DMS153 (cell line): ENCODE measurements around the gene AUTS2.
"Not testable (repeated sequence)": the region's sequence is repeated elsewhere in the genome, so short reads cannot be mapped to it uniquely, and the experiment has no call there.

Experiments used
- DNase-seq: peaks from one replicate; lab custom pipeline; 2025; lab: John Stamatoyannopoulos, UW

AUTS2 gene

GRCh38 chr7:70352906-70353305 lies 754.6 kb downstream of the AUTS2 start:
- DNase-seq = no peak

- no peak for DNase-seq
Observed at GRCh38 chr7:70353330-70353945, 755.2 kb downstream of the AUTS2 start.

- no peak for DNase-seq
Observed at GRCh38 chr7:70353946-70354335, 755.7 kb downstream of the AUTS2 start.

- DNase-seq = no peak
Observed at GRCh38 chr7:70354409-70355169, 756.3 kb downstream of the AUTS2 start.

GRCh38 chr7:70355198-70356020 lies 757.1 kb downstream of the AUTS2 start:
- DNase-seq = no peak

GRCh38 chr7:70356085-70356786 lies 758.0 kb downstream of the AUTS2 start:
- peak; percentile 83 for DNase-seq

GRCh38 chr7:70356787-70357328 lies 758.6 kb downstream of the AUTS2 start:
- no peak for DNase-seq

GRCh38 chr7:70360557-70360956 lies 762.3 kb downstream of the AUTS2 start:
- no peak for DNase-seq

- DNase-seq = no peak
Observed at GRCh38 chr7:70361821-70362220, 763.5 kb downstream of the AUTS2 start.

GRCh38 chr7:70364393-70364792 lies 766.1 kb downstream of the AUTS2 start:
- not testable (repeated sequence) for DNase-seq

- no peak for DNase-seq
Observed at GRCh38 chr7:70371652-70372051, 773.4 kb downstream of the AUTS2 start.

GRCh38 chr7:70372768-70373515 lies 774.7 kb downstream of the AUTS2 start:
- no peak for DNase-seq

GRCh38 chr7:70374772-70375533 lies 776.7 kb downstream of the AUTS2 start:
- no peak for DNase-seq

- peak; percentile 14 for DNase-seq
Observed at GRCh38 chr7:70376561-70377031, 778.3 kb downstream of the AUTS2 start.

- DNase-seq = no peak
Observed at GRCh38 chr7:70377957-70378356, 779.7 kb downstream of the AUTS2 start.

- DNase-seq = no peak
Observed at GRCh38 chr7:70379210-70379609, 780.9 kb downstream of the AUTS2 start.

- DNase-seq = no peak
Observed at GRCh38 chr7:70380421-70381015, 782.2 kb downstream of the AUTS2 start.

GRCh38 chr7:70383066-70383782 lies 784.9 kb downstream of the AUTS2 start:
- no peak for DNase-seq

- DNase-seq = no peak
Observed at GRCh38 chr7:70384024-70384423, 785.7 kb downstream of the AUTS2 start.
